Measurements from ENCODE around the gene GNAT3.

DNA sequence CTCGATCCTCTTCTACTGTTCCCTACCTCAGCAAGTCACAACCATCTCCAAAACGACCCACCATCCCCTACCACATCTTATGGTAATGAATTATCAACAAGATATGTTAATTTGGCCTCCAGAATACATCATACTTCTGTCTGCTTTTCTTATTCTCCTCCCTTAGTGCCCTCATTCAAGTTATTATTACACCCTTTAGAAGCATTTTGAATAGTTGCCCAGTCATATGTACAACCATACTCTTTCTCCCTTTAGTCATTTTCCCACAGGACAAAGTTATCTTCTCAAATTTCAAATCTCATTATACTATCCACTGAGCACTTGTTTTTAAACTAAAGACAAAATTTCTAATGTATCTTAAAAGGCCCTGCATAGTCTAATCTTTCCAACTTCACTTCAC lies 71.0 kb downstream of the GNAT3 start:
- TF ChIP-seq CTCF (IDR thresholded peaks at IDR 0.05; ENCODE audit: poor library complexity): no peak
- TF ChIP-seq EZH2phosphoT487 (IDR thresholded peaks at IDR 0.05; ENCODE audit: low read depth, severe bottlenecking, unreplicated experiment): no peak
- TF ChIP-seq EZH2 (IDR thresholded peaks at IDR 0.05; ENCODE audit: borderline replicate concordance): no peak
